K562 (cell line): Measurements from ENCODE around the gene APOL3. TPM values are rescaled to one million over a fixed set of nuclear protein-coding genes. Genes with fewer than 3 reads are reported as not detected.

ENCODE experiments used
- ELF4 ChIP-seq: fragments of 450-650 bp; formaldehyde crosslinking; IDR thresholded peaks from 2 replicates; pipeline ENCODE4 v1.4.0; 2022; ENCODE audit warnings: missing genetic modification characterization
- FOS ChIP-seq: IDR thresholded peaks from 3 replicates; pipeline ENCODE4 v1.6.1; 2011; ENCODE audit not compliant: insufficient read length; ENCODE audit errors: extremely low read depth
- HSF4 ChIP-seq: fragments of 250-450 bp; sonication (Bioruptor Pico); IDR thresholded peaks from 2 replicates; pipeline ENCODE4 v2.1.2; 2022; ENCODE audit warnings: mild to moderate bottlenecking, moderate library complexity, borderline replicate concordance
- MGA ChIP-seq: fragments of 450-650 bp; IDR thresholded peaks from 2 replicates; pipeline ENCODE4 v1.6.1; 2016; ENCODE audit warnings: mild to moderate bottlenecking, moderate library complexity
- MYBL2 ChIP-seq, 2 experiments: fragments of 450-650 bp in 1 of 2; sonication (generic) in 1 of 2; formaldehyde crosslinking in 1 of 2; IDR thresholded peaks; 2 replicates each; pipeline versions ENCODE4 v1.6.1 to v1.8.1; 2017 to 2022; ENCODE audit warnings: borderline replicate concordance in 1 of 2, inconsistent platforms in 1 of 2, low read depth in 1 of 2, mild to moderate bottlenecking in 1 of 2, missing genetic modification reagents in 1 of 2, moderate library complexity in 1 of 2
- NELFE ChIP-seq: IDR thresholded peaks from 2 replicates; pipeline ENCODE4 v1.6.1; 2011; ENCODE audit warnings: mild to moderate bottlenecking; ENCODE audit not compliant: insufficient read depth, insufficient read length
- NR1H2 ChIP-seq: sonication (generic); formaldehyde crosslinking; IDR thresholded peaks from 2 replicates; pipeline ENCODE4 v1.4.0; 2020; ENCODE audit warnings: mild to moderate bottlenecking, missing genetic modification reagents
- PHB2 ChIP-seq: fragments of 450-650 bp; IDR thresholded peaks from 2 replicates; pipeline ENCODE4 v1.6.1; 2017; ENCODE audit warnings: low read depth
- TEAD1 ChIP-seq, 2 experiments: fragments of 450-650 bp in 1 of 2; sonication (generic) in 1 of 2; formaldehyde crosslinking; IDR thresholded peaks; 2 replicates each; pipeline versions ENCODE4 v1.4.0 to v1.8.0; 2020 to 2022; ENCODE audit warnings: mild to moderate bottlenecking in 2 of 2, missing genetic modification reagents in 1 of 2
- VEZF1 ChIP-seq: fragments of 200-800 bp; sonication (Bioruptor generic); IDR thresholded peaks from 2 replicates; pipeline ENCODE4 v1.6.1; 2017; ENCODE audit warnings: missing genetic modification characterization, missing compliant biosample characterization
- ZFP36 ChIP-seq: fragments of 150-350 bp; IDR thresholded peaks from 2 replicates; pipeline ENCODE4 v1.6.1; 2018; ENCODE audit warnings: low read length, low read depth; ENCODE audit not compliant: partially characterized antibody
- ZNF140 ChIP-seq: fragments of 250-450 bp; sonication (Bioruptor Pico); IDR thresholded peaks from 2 replicates; pipeline ENCODE4 v1.8.0; 2021; ENCODE audit warnings: moderate library complexity, mild to moderate bottlenecking, inconsistent platforms
- ZNF436 ChIP-seq: fragments of 250-450, 450-650 bp; sonication (Bioruptor Pico); formaldehyde crosslinking; IDR thresholded peaks from 2 replicates; pipeline ENCODE4 v1.7.0; 2020; ENCODE audit warnings: mild to moderate bottlenecking
- ZNF511 ChIP-seq: sonication (generic); formaldehyde crosslinking; IDR thresholded peaks from 2 replicates; pipeline ENCODE4 v1.8.0; 2022; ENCODE audit warnings: mild to moderate bottlenecking, missing genetic modification reagents
- polyA plus RNA-seq, 8 experiments: library from polyadenylated mRNA; depleted of rRNA in 4 of 8; stranded (reverse) in 5 of 8; unstranded in 3 of 8; fragments of >200 nt; fragmentation: Nextera tagmentation in 2 of 8; fragmentation: Illumina TruSeq in 1 of 8; extraction: Ambion mirVana in 2 of 8; extraction: Trizol in 1 of 8; gene quantifications; 2 replicates each; pipeline versions ENCODE4 v1.2.1 to v1.2.3, GENCODE V29; 2011 to 2014; ENCODE audit warnings: inconsistent platforms in 1 of 8, missing spikeins in 1 of 8
- total RNA-seq, 7 experiments: library from RNA; depleted of rRNA in 6 of 7; stranded (reverse); fragments of >200 nt in 6 of 7; fragmentation: Illumina TruSeq in 2 of 7; extraction: Trizol in 2 of 7; gene quantifications; 2 replicates each; pipeline versions ENCODE4 v1.2.1 to v1.2.3, GENCODE V29; 2011 to 2021; ENCODE audit warnings: low replicate concordance in 1 of 7

Gene APOL3
- total and polyA plus RNA-seq, 9 of the 15 experiments (the other 6 are each of a cell fraction or from before 2014, with no cell fraction given): 0.25 to 1.1 (median 0.56) TPM; not detected in 1

- TF ChIP-seq NR1H2 (CRISPR knock-in tag) (no peak), FOS (no peak), ZNF436 (CRISPR knock-in tag) (no peak), MGA (peak; percentile 31), TEAD1 (CRISPR knock-in tag; IDR thresholded peaks at IDR 0.05) (no peak), NELFE (no peak), HSF4 (CRISPR knock-in tag) (no peak), ZNF511 (CRISPR knock-in tag) (no peak), VEZF1 (peak; percentile 77), ELF4 (no peak), ZNF140 (CRISPR knock-in tag) (no peak), PHB2 (no peak), MYBL2 (IDR thresholded peaks at IDR 0.05; ENCODE audit: low read depth) (no peak), MYBL2 (CRISPR knock-in tag; IDR thresholded peaks at IDR 0.05; ENCODE audit: borderline replicate concordance) (no peak), ZFP36 (no peak)
These were observed 41.2 kb upstream of the APOL3 start, which contains the start of gene APOL4 (continued) for GRCh38 chr22:36201630-36202319.
